NCI-H82 treated with DMSO at 0.1 percent for 48 hours (cell line): Measurements from ENCODE around the gene PTEN.
"Not testable (repeated sequence)": the region's sequence is repeated elsewhere in the genome, so short reads cannot be mapped to it uniquely, and the experiment has no call there.

ENCODE experiments used
- DNase-seq: peaks from one replicate; lab custom pipeline; 2025; ENCODE audit not compliant: unreplicated experiment; lab: John Stamatoyannopoulos, UW

PTEN gene

DNA sequence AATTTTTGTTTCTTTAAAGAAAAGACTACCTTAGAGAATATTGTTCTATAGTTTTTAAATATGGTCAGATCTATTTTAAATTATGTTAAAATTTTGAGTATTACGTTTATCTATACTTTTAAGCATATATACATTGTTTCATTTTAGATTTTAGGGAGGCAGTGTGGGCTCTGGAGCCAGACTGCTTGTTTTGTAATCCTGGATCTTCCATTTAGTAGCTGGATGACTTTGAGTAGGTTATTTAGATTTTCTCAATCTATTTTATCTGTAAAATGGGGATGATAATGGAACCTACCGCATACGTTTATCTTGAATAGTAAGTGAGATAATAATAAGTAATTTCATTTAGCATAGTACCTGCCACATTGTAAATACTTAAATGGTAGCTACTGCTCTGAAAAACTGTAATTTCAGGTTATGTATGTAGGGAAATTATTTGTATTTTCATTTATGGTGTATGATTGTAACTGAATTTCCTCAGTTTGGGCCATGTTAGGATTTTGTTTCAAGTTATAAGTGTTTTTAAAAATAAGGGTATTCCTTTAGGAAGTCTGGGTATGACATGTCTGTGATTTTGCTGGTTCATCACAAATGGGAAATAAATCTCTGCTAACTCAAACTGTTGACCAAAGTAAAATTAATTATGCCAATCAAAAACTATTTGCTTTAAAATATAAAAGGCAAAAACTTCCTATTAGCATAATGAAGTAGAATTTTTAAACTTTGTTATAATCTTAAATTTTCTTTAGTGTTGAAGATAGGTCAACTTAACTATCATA, 6.5 kb downstream of the PTEN start:
- DNase-seq = no peak

- DNase-seq = no peak
These were observed 9.4 kb downstream of the PTEN start for GRCh38 chr10:87872828-87873227.

GRCh38 chr10:87873656-87874055, 10.2 kb downstream of the PTEN start:
- no peak for DNase-seq

- DNase-seq = no peak
These were observed 12.6 kb downstream of the PTEN start for GRCh38 chr10:87875929-87876571.

DNA sequence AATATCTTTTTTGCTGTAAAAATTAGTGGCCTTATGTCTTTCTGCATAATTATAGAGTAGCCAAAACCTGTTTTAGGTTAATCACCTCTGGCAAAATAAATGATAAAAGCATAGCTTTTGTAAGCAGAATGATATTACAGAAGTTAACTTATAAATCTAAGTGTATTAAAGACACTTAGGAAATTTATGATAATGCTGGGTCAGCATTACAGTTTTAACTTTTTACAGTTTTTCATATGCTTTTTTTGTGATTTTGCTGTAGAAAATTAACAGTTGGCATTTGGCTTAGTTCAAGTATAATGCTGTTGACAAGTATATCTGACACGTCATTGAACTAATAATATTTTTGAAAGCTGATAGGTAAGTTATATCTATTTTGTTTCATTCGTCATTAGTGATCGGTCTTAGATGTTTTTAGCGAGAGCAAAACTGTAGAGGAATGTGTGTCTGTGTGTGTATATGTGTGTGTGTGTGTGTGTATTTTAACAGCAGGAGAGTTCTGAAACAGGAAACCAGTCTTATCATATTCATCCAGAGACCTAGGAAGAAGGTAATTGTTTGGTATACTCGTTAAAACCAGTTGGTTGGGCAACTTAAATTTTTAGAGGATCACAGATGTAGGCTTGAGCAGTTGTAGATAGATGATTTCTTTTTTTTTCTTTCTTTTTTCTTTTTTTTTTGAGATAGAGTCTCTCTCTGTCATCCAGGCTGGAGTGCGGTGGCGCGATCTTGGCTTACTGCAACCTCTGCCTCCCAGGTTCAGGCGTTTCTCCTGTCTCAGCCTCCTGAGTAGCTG, 15.4 kb downstream of the PTEN start:
- DNase-seq = no peak

- no peak for DNase-seq
These were observed 16.9 kb downstream of the PTEN start for GRCh38 chr10:87880336-87880735.

GRCh38 chr10:87881373-87882059, 18.1 kb downstream of the PTEN start:
- not testable (repeated sequence) for DNase-seq

- no peak for DNase-seq
These were observed 19.3 kb downstream of the PTEN start for GRCh38 chr10:87882555-87883294.

- DNase-seq = no peak
These were observed 23.2 kb downstream of the PTEN start for GRCh38 chr10:87886635-87887034.

DNA sequence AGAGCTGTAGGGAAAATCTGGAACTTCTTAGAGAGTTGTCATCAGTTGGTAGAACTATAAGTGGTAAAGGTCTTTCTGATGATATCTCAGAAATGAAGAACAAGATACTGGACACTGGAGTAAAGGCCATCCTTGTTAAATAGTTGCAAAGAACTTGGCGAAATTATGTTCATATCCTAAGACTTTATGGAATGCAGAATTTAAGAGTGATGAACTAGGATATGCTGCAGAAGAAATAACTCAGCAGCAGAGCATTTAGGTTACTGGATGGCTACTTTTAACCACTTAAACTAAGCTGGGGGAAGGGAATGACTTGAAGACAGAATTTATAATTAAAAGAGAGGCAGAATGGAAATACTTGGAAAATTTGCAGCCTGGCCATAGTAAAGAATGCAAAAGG, 23.7 kb downstream of the PTEN start:
- DNase-seq = no peak

DNA sequence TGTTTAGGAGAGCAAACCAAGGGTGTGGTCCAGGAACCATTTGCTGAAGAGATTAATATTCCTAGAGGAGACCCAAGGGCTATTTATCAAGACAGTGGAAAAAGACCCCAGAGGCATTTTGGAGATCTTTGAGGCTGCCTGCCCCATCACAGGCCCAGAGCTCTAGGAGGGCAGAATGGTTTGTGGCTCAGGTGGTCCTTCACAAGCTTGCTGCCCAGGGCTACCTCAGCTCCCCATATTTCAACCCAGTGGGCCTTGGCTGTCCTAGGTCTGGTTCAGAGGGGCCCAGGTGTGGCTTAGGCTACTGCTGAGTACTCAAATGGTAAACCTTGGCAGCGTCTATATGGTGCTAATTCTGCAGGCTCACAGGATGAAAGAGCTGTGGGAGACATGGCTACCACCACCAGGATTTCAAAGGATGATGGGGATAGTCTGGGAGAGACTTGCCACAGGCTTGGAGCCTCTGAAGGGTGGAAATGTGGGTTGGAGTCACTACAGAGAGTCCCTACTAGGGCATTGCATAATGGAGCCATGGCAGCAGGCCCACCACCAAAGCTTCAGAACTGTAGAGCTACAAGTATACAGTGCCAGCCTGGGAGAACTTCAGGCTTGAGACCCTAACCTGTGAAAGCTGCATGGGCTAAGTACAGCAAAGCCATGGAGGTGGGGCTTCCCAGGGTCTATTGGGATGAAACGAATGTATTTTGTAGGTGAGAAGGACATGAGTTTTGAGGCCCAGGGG, 24.3 kb downstream of the PTEN start:
- no peak for DNase-seq

GRCh38 chr10:87895430-87895829, 32.0 kb downstream of the PTEN start:
- no peak for DNase-seq

- DNase-seq = no peak
These were observed 32.8 kb downstream of the PTEN start for GRCh38 chr10:87896216-87896615.

DNA sequence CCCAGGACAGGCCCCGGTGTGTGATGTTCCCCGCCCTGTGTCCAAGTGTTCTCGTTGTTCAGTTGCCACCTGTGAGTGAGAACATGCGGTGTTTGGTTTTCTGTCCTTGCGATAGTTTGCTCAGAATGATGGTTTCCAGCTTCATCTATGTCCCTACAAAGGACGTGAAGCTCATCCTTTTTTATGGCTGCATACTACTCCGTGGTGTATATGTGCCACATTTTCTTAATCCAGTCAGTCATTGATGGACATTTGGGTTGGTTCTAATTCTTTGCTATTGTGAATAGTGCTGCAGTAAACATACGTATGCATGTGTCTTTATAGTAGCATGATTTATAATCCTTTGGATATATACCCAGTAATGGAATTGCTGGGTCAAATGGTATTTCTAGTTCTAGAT, 34.5 kb downstream of the PTEN start:
- DNase-seq = not testable (repeated sequence)

DNA sequence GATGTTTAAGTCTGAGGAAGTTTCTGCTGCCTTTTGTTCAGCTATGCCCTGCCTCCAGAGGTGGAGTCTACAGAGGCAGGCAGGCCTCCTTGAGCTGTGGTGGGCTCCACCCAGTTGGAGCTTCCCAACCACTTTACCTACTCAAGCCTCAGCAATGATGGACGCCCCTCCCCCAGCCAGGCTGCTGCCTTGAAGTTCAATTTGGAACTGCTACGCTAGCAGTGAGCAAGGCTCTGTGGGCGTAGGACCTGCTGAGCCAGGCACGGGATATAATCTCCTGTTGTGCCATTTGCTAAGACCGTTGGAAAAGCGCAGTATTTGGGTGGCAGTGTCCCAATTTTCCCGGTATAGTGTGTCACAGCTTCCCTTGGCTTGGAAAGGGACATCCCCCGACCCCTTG, 40.0 kb downstream of the PTEN start:
- DNase-seq = not testable (repeated sequence)

GRCh38 chr10:87913156-87913921, 49.9 kb downstream of the PTEN start:
- no peak for DNase-seq

DNA sequence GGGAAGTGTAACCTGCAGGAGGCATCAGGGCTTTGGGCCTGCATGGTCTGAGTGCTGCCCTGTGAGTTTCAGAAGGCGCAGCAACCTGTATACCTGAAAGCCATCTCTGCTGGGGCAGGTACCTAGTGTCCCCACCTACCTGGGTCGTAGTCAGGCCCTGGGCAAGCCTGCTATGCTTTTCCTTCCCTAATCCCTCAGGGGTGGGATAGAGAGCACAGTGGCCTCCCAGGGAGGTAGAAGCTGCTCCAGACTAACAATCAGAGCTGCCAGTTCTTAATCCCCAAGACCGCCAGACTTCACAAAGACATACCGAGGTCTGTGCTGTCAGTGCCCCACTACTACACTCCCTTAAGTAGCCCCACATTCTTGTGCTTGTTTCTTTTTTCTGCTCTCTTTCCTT, 52.0 kb downstream of the PTEN start:
- DNase-seq = no peak

DNA sequence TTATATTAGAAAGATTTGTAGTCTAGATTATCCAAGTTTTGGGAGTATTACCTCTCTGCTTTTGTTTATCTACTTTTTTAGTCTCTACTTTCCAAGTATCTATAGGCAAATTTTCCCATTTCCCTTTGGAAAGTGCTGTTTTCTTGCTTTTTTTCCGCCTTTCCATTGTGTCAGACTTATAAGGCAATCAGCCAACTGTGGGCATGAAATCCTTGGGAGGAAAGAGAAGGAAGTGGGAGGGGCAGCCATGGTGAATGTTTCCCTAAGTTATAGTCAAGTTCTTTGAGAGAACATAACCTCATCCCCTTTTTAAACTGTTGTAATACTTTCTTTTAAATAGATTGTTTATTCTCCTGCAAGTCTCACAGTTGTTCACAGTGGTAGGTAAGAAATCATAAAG, 52.6 kb downstream of the PTEN start:
- no peak for DNase-seq

- DNase-seq = no peak
These were observed 53.1 kb downstream of the PTEN start for GRCh38 chr10:87916515-87916914.
